Suppressor macrophage (primary cell): ENCODE data around the gene ARHGAP27.
"Not testable (repeated sequence)": the region's sequence is repeated elsewhere in the genome, so short reads cannot be mapped to it uniquely, and the experiment has no call there.

ENCODE experiments used
- DNase-seq, 4 experiments: peaks; one replicate each; pipeline ENCODE4 v3.0.0-alpha.2; 2020 to 2022

The ARHGAP27 gene

GRCh38 chr17:45446872-45447625 lies 14.4 kb upstream of the ARHGAP27 start:
- not testable (repeated sequence) for DNase-seq

- DNase-seq = peak; percentile 40 to 74 (median 66)
These were observed 13.5 kb upstream of the ARHGAP27 start for GRCh38 chr17:45445901-45446743.

- not testable (repeated sequence) for DNase-seq
These were observed 12.5 kb upstream of the ARHGAP27 start for GRCh38 chr17:45444856-45445820.

GRCh38 chr17:45444301-45444700 lies 11.6 kb upstream of the ARHGAP27 start:
- not testable (repeated sequence) for DNase-seq

- DNase-seq = not testable (repeated sequence)
These were observed 10.9 kb upstream of the ARHGAP27 start for GRCh38 chr17:45443371-45444260.

- no peak for DNase-seq
These were observed 9.0 kb upstream of the ARHGAP27 start for GRCh38 chr17:45441526-45442310.

- DNase-seq = not testable (repeated sequence)
These were observed 8.3 kb upstream of the ARHGAP27 start for GRCh38 chr17:45440839-45441515.

- DNase-seq = no peak
These were observed 7.6 kb upstream of the ARHGAP27 start for GRCh38 chr17:45440161-45440778.

GRCh38 chr17:45438931-45439610 lies 6.4 kb upstream of the ARHGAP27 start:
- DNase-seq = no peak

GRCh38 chr17:45437465-45438283 lies 5.0 kb upstream of the ARHGAP27 start:
- DNase-seq = no peak

GRCh38 chr17:45436625-45437464 lies 4.2 kb upstream of the ARHGAP27 start:
- DNase-seq = no peak

- DNase-seq = no peak
These were observed 3.5 kb upstream of the ARHGAP27 start for GRCh38 chr17:45436161-45436560.

GRCh38 chr17:45435481-45435880 lies 2.8 kb upstream of the ARHGAP27 start:
- no peak for DNase-seq

GRCh38 chr17:45433159-45433535 lies 477 bp upstream of the ARHGAP27 start:
- DNase-seq = peak in 2 of 4 experiments; percentile 18 to 26

GRCh38 chr17:45431531-45432404 lies 902 bp downstream of the ARHGAP27 start:
- DNase-seq = peak; percentile 43 to 82 (median 70)
